Stimulated activated CD8-positive, alpha-beta memory T cell treated with anti-CD3 and anti-CD28 coated beads, Interleukin-7, amount 100 ng/mL, for 48 hours (primary cell): ENCODE results near the gene ANKRD29.
"Not testable (repeated sequence)": the region's sequence is repeated elsewhere in the genome, so short reads cannot be mapped to it uniquely, and the experiment has no call there.

Experiments used
- DNase-seq, 2 donors: peaks; one replicate each; pipeline ENCODE4 v3.0.0-alpha.2; 2020; ENCODE audit warnings: low read depth in 1 of 2; ENCODE audit errors: extremely low read depth in 1 of 2

ANKRD29 gene

DNA sequence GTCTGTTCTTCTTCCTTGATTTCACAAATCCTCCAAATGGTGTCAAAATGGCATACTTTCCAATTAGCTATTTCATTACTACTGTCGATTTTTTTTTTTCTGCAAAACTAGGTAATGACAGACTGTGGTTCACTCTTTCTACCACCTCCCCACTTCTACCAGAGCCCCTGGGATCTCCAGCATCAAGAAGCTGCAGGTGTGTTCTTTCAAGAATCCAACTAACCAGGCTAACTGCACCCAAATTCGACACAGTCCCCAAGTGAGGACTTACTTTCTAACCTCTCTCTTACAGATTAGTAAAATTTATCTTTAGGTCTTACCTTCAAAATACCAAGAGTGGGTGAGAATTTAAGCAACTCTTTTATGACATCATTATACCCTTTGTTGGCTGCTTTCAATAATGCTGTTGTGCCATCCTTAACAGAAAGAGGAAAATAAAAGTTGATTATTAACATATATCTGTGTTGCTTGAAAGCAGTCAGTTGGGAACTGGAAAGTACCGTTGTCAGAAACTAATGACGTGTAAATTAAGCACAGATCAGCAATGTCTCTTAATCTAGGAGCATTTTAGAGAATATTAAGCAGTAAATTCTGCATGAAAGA lies 45.2 kb downstream of the ANKRD29 start:
- no peak for DNase-seq

DNA sequence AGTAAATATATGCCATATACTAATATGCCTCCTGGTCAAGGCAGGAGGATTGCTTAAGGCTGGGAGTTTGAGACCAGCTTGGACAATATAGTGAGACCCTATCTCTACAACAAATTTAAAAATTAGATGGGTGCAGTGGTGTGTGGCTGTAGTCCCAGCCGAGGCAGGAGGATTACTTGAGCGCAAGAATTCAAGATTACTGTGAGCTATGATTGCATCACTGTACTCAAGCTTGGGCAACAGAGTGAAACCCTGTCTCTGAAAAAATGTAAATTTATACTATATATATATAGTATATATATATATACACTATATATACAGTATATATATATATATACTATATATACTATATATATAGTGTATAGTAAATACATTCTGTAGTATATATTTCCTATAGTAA lies 46.5 kb downstream of the ANKRD29 start:
- DNase-seq = no peak

DNA sequence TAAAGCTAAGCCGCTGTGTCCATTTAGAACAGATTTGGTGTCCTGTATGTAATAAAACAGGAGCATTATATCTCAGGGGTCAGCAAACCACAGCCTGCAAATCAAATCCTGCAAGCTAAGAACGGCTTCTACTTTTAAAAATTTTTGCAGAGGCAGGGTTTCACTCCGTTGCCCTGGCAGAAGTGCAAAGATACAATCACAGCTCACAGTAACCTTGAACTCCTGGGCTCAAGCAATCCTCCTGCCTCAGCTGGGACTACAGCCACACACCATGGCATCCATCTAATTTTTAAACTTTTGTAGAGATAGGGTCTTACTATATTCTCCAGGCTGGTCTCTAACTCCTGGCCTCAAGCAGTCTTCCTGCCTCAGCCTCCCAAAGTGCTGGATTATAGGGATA lies 47.8 kb downstream of the ANKRD29 start:
- DNase-seq = no peak

DNA sequence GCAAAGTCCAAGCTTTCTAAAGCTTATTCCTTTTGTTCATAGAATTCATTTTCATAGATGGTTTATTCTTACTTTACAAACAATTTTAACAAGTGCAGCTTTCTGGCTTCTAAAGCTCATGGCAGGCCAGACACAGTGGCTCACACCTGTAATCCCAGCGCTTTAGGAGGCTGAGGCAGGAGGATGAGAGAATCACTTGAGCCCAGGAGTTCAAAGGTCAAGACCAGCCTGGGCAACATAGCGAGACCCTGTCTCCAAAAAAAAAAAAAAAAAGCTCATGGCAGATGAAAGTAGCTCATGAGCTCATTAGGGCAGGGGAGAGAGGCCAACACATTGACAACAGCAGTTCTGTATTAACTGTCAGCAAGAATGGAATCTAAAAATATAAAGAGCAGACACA lies 48.3 kb downstream of the ANKRD29 start:
- DNase-seq = no peak

DNA sequence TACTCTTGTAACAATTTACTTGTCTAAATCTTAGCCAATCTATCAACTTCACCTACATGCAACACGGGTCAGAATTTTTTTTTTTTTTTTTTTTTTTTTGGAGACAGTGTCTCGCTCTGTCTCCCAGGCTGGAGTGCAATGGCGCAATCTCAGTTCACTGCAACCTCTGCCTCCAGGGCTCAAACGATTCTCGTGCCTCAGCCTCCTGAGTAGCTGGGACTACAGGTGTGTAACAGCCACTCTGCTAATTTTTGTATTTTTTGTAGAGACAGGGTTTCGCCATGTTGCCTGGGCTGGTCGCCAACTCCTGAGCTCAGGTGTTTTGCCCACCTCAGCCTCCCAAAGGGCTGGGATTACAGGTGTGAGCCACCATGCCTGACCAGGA lies 49.6 kb downstream of the ANKRD29 start:
- DNase-seq = not testable (repeated sequence)

DNA sequence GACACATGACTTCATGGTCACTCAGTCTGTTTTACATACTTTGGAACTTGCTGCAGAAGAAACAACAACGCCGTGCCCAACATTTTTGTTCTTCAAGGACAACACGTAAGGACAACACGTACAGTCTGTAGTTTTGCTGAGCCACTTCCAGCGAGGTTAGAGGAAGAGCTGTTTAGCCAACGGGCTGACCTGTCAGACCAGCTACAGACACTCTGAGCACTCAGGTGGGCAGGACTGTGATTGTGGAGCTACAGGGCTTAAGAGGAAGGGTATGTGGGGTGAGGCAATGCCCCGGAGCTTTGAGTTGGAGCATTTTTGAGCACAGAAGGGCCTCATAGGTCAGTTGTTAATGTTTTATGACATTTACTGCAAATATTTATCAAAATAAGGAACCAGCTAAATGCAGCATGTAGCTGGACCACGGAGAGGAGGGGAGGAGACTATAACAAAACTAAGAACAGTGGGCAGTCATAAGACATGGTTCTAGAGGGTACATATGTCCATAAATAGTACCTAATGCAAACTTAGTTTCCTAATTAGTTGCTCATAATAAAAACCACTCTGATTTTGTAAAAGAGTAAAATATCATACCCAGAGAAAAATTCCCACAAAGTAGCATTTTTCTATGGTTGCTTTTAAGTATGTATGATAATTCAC lies 50.1 kb downstream of the ANKRD29 start:
- DNase-seq = no peak

DNA sequence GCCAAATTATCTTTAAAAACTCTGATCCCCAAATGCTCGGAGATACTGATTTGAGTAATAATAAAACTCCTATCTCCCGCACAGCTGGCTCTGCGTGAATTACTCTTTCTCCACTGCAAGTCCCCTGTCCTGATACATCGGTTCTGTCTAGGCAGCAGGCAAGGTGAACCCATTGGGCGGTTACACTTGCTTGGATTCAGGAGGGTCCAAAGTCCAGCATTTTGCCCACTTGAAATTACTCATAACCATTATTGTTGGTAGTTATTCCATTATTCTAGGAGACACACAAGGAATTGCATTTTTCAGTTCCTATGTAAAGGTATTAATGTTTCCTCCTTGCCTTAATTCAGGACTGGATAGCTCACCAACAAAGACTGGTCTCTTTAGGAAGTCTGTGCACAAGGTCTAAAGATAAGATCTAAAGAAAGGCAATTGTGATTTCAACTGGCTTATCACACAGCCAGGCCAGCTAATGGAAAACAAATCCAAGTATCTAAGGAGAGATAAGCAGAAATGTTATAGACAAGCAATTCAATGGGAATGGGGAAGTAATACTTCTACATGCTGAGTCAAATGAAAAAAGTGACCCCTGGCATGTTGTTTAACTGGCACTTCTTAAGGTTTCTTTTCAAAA lies 53.2 kb downstream of the ANKRD29 start:
- DNase-seq = no peak

DNA sequence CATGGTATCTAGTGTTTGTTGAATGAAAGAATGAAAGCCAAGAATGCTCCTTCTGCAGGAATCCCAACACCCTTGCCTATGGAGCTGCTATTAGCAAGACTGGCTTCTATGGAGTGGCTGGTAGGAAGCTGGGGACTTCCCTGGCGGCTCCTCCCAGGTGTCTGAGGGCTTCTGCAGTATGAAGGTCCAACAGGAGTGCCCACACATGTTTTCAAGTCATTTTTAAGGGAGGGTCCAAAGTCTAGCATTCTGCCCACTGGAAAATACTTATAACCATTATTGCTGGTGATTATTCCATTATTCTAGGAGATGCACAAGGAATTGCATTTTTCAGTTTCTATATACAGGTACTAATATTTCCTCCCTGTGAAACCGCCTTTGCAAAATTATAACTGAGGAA lies 54.5 kb downstream of the ANKRD29 start:
- no peak for DNase-seq

DNA sequence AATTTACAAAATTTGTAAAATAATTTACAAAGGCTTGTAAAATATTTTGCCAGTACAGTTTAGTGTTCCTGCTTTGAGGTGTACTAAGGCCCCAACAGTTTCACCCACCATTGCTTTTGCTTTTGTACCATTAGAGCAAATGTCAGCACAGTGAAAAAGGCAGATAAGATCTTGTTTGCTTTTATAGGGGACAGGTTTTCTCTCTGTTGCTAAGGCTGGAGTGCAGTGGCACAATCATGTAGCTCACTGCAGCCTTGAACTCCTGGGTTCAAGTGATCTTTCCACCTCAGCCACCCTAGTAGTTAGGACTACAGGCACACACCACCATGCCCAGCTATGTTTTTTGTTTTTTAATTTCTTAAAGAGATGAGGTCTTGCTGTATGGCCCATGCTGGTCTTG lies 56.8 kb downstream of the ANKRD29 start:
- no peak for DNase-seq

DNA sequence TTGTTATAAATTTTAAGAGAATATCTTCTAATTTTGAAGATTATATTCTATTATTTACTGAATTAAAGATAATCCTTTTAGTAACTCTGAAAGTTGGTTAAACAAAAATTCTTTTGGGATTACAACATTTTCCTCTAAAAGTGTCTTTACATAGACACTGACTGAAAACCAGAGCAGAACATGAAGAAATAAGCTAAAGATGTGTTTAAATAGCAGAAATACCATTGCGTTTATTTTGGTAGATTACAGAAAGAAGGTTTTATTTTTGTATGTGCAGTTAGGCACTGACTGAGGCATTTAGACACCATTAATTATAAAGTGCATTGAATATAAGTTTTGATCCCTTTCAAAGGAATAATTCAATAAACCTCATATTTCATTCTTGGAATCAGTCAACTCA lies 62.9 kb downstream of the ANKRD29 start:
- DNase-seq = no peak

DNA sequence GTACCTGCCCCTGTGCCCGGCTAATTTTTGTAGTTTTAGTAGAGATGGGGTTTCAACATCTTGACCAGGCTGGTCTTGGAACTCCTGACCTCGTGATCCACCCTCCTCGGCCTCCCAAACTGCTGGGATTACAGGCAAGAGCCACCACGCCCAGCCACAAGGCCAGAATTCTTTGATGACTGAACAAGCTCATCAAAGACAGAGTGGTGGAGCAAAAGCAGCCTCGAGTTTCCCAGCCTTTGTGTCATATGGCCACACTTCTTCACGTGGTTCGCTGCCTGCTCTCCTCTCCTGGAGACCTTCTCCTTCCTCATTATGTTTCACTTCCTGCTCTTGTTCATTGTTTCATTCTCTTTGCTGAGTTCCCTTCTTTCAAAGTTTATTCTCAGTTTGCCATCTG lies 66.5 kb downstream of the ANKRD29 start:
- no peak for DNase-seq

DNA sequence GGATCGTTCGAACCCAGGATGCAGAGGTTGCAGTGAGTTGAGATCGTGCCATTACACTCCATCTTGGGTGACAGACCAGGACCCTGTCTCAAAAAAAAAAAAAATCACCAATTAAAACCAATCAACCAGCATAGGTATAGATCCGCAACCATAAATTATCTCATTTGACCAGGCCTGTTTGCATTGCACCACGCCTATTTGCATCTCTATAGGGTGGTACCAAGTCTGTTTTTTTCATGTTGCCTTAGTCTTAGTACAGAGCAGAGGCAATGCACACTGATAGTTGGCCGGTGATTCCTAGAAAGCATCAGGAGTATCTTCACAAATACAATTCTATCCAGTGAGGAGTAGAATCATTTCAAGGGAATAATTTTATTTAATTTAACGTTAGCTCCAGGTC lies 67.1 kb downstream of the ANKRD29 start:
- DNase-seq = no peak

DNA sequence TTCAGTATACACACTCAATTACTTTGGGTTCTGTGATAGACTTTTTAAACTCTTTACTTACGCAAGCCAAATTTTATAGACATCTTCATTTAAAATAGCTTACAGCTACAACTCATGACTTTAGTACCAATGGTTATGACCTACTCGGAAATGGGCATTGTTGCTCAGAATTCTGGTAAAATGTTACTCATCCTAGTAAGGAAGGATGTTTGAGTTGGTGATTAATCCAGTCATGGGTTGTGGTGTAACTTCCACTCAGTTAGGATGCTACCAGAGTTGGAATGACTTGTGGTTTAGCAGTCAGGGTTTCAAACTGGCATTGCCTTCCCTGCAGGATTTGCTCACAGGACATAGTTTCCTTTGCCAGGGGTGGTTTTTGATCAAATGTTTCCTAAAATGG lies 69.0 kb downstream of the ANKRD29 start:
- no peak for DNase-seq

DNA sequence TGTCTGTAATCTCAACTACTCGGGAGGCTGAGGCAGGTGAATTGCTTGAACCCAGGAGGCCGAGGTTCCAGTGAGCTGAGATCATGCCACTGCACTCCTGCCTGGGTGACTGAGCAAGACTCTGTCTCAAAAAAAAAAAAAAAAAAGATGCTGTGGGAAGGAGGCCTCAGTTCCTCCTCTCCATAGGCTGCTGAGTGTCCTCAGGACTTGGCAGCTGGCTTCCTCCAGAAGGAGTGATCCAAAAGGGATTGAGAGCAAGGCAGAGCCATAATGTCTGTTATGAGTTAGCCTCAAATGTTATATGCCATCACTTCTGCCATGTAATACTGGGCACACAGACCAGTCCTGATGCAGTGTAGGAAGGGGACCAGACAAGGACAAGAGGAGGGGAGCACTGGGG lies 69.8 kb downstream of the ANKRD29 start:
- no peak for DNase-seq

DNA sequence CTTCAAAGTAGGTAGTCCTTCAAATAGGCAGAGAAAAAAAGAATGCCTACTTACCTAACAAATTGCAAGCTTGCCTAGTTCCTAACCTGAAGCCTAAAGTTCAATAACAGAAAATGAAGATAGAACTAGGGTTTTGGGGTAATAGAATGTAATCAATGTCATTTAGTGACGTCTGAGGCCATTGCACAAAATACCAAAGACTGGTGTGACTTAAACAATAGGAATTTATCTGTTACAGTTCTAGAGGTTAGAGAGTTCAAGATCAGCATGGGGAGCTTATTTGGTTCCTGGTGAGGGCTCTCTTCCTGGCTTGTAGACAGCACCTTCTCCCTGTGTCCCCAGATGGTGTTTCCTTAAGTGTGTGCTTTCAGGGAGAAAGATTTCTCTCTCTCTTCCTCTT lies 71.7 kb downstream of the ANKRD29 start:
- no peak for DNase-seq

DNA sequence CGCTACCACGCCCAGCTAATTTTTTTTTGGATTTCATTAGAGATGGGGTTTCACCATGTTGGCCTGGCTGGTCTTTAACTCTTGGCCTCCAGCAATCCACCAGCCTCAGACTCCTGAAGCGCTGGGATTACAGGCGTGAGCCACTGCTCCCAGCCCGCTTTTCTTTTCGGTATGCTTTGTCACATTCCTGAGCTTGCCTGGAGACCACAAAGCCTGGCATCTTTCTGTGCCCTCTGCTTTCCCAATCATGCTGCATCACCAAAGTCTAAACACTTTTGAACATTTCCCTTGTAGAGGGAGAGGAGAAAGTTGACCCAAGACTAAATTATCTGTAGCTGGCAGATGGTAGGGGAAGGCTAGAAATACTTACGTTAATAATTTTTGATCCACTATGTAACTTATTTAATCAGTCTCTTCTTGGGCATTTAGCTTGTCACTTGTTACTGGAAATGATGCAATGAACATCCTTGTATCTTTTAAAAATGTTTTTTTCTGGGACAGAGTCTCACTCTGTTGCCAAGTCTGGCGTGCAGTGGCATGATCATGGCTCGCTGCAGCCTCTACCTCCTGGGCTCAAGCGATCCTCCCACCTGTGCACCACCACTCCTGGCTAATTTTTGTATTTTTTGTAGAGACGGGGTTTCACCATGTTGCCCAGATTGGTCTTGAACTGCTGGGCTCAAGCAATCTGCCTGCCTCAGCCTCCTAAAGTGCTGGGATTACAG lies 73.7 kb downstream of the ANKRD29 start:
- no peak for DNase-seq

DNA sequence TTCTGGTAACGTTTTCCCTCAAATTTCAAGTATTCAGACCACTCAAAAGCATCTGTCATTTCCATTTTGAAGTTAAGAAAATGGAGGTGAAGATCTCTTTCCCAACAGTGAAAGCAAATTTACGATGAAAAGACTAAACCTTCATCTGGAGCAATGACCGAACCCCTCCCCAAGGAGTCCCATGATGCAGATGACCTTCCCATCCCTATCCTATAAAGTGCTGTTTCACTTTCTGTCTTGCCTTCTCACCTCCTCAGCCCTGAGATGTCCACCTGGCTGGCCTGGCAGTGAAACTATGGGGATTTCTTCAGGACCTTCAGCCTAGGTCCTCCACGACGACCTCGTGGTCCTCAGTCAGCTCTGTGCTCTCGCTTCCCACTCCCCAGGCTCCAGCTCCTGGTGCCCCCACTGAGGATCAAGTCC lies 75.5 kb downstream of the ANKRD29 start:
- DNase-seq = no peak

DNA sequence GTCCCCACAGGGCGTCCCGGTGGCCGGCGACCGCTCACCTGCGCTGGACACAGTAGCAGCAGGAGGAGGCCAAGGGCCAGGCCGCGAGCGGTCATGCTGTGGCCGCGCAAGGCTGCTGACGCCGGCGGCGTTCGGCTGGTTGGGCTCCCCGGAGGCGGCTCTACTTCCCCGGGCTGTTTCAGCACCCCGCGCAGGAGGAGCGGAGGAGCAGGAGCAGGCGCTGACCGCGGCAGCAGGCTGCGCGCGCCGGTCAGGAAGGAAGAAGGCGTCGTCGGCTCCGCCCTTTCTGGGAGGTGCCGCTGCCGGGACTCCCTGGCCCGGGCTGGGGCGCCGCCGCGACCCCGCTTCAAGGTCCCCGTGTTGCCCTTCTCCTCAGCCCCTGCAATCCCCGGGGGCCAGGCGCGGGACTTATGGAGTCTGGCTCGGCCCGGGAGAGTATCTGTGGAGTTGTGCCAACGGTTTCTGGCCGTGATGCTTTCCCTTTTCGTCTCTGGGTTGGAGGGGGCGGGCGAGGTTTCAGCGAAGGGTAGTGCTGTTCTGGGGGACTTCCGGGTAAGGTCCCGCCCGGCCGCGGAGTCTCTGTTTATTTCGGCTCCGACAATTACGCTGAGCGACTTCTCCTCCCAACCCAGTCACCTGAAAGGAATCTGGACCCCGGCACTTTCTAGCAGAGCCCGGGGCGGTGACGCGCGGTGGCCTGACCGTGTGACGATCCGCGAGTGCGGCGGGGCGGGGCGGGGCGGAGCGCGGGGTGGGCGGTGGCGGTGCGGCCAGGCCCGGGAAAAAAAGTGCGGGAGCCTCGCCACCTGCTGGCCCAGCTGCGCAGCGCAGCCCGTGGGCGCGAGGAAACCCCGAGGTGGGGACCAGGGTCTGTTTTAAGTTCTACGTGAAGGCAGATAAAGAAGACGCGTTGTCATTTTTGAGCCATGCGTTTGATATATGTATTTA lies 76.2 kb downstream of the ANKRD29 start, which contains the start of gene NPC1:
Gene NPC1 (minus strand): TSS at position 258 of the 948 bp plus-strand sequence. CDS start 163 bp downstream, at position 95.
- DNase-seq = peak; percentile 84 to 87

DNA sequence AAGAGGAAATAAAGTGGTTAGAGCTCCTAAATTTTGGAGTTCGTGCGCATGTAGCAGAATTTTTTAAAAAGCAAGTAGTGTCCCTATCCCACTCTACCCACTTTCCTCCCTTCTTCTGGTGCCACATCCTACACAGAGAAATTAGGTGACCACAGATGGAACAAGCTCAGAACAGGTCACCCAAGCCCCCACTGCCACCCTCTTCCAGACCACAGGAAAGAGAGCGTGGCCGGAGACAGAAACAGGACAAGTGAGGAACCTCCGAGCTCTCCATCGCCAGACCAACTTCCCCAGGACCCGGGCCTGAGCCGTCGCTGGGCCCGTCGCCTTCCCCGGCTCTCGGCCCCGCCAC lies 76.8 kb downstream of the ANKRD29 start:
- DNase-seq = no peak

DNA sequence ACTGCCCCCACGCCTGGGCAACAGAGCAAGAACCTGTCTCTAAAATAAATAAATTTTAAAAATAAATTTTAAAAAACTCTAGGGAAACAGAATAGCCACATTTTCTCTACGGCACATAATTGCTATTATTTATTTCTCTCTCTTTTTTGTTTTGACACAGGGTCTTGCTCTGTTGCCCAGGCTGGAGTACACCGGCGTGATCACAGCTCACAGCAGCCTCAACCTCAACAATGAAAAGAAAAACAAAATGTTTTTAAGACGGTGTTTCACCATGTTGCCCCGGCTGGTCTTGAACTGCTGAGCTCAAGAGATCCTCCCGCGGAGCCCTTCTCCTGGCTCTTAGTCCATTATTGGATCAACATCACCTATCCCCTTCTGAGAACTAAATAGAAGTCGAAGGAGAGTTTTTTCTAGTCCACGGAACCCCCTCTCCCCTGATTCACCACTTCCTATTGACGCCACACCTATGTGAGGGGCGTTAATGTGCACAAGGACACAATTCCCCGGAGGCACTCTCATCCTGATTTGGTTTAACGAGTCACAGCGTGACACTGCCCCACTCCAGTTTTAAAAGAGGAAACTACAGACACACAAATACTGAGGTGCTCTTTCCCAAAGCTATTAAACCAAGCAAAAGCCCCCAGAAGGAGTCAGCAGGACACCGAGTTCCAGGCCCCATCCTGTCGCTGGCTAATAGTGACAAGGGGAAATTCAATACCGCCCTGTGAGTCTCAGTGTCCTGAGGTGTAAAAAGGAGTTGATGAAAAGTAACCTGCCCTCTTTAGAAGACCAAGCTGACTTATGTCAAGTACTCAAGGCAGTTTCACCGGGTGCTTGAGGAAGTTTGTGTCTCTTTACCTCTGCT lies 77.5 kb downstream of the ANKRD29 start:
- DNase-seq = no peak
